Thoracic aorta (tissue), 2 donors: ENCODE results near the gene NFASC. TPM values are rescaled to one million over a fixed set of nuclear protein-coding genes. Genes with fewer than 3 reads are reported as not detected.

Experiments used
- ATAC-seq: fragments of 150-250 bp; one replicate; pipeline ENCODE4 v1.8.0; 2017; ENCODE audit warnings: low read depth; ENCODE audit not compliant: insufficient number of reproducible peaks, low FRiP score
- DNase-seq: peaks from one replicate; pipeline ENCODE4 v3.0.0-alpha.2; 2020; ENCODE audit warnings: low spot score
- H3K27ac ChIP-seq, 2 donors: fragments of 200-600 bp; sonication (generic); 1 replicate in 1 of 2; 2 replicates in 1 of 2; pipeline ENCODE4 v1.5.1; 2016; ENCODE audit warnings: mild to moderate bottlenecking in 2 of 2, moderate library complexity in 2 of 2
- H3K27me3 ChIP-seq: fragments of 200-600 bp; sonication (generic); replicated peaks from 2 replicates; pipeline ENCODE4 v1.6.0; 2016; ENCODE audit warnings: mild to moderate bottlenecking; ENCODE audit not compliant: insufficient read depth
- H3K36me3 ChIP-seq: fragments of 200-600 bp; sonication (generic); one replicate; pipeline ENCODE4 v1.5.1; 2016
- H3K4me1 ChIP-seq, 2 donors: fragments of 200-600 bp; sonication (generic); 1 replicate in 1 of 2; 2 replicates in 1 of 2; pipeline versions ENCODE4 v1.5.1 to v1.6.0; 2016; ENCODE audit warnings: low read depth in 2 of 2, mild to moderate bottlenecking in 1 of 2; ENCODE audit not compliant: control insufficient read depth in 1 of 2
- H3K4me3 ChIP-seq: fragments of 200-600 bp; sonication (generic); 2 replicates; pipeline ENCODE4 v1.5.1; 2016; ENCODE audit warnings: mild to moderate bottlenecking
- H3K9me3 ChIP-seq: fragments of 200-600 bp; sonication (generic); 2 replicates; pipeline ENCODE4 v1.5.1; 2016
- CTCF ChIP-seq: fragments of 200-600 bp; sonication (generic); IDR thresholded peaks from one replicate; pipeline ENCODE4 v1.5.1; 2019; ENCODE audit warnings: antibody characterized with exemption
- total RNA-seq, 2 donors: library from RNA; depleted of rRNA; stranded (reverse); fragments of >200 nt; gene quantifications; one replicate each; pipeline versions ENCODE4 v1.1.0 to v1.2.3, GENCODE V29; 2016

The NFASC gene
- total RNA-seq, 2 donors from 2014 or later, result 26.2 to 29.5 TPM

GRCh38 chr1:204874274-204874673 lies 3.6 kb downstream of the NFASC start:
- TF ChIP-seq CTCF, result no peak
- Histone ChIP-seq H3K36me3 (no peaks in the 10 kb centered on the region), H3K9me3 (no peaks in the 10 kb centered on the region), H3K27ac (no peak overlapping the region), H3K27me3 (no peaks in the 10 kb centered on the region), H3K4me1 (peaks cover 0 to 8% of the 10 kb centered on the region in 2 donors), H3K4me3 (no peak overlapping the region)
- no peak for DNase-seq
- no peak for ATAC-seq

GRCh38 chr1:204875255-204875654 lies 4.6 kb downstream of the NFASC start:
- H3K4me1 ChIP-seq, result peaks cover 0 to 8% of the 10 kb centered on the region in 2 donors
- no peak overlapping the region for H3K4me3 ChIP-seq
- H3K36me3 ChIP-seq, result no peaks in the 10 kb centered on the region
- H3K27ac ChIP-seq, result no peak overlapping the region
- no peaks in the 10 kb centered on the region for H3K9me3 ChIP-seq
- no peak for DNase-seq
- no peak for TF ChIP-seq CTCF
- ATAC-seq, result no peak
- H3K27me3 ChIP-seq, result no peaks in the 10 kb centered on the region

GRCh38 chr1:204878621-204879234 lies 8.1 kb downstream of the NFASC start:
- H3K27me3 ChIP-seq, result no peaks in the 10 kb centered on the region
- peaks cover 0 to 8% of the 10 kb centered on the region in 2 donors for H3K4me1 ChIP-seq
- DNase-seq (no peak), ATAC-seq (no peak)
- H3K9me3 ChIP-seq, result no peaks in the 10 kb centered on the region
- H3K4me3 ChIP-seq, result no peak overlapping the region
- no peak overlapping the region for H3K27ac ChIP-seq
- no peaks in the 10 kb centered on the region for H3K36me3 ChIP-seq
- TF ChIP-seq CTCF, result no peak

- H3K36me3 ChIP-seq, result no peaks in the 10 kb centered on the region
- H3K9me3 ChIP-seq, result no peaks in the 10 kb centered on the region
- no peak overlapping the region for H3K27ac ChIP-seq
- TF ChIP-seq CTCF, result no peak
- H3K4me1 ChIP-seq, result peaks cover 0 to 8% of the 10 kb centered on the region in 2 donors
- DNase-seq, result no peak
- ATAC-seq, result no peak
- H3K27me3 ChIP-seq, result no peaks in the 10 kb centered on the region
- no peak overlapping the region for H3K4me3 ChIP-seq
Measured at GRCh38 chr1:204879351-204879750, 8.7 kb downstream of the NFASC start.

- Histone ChIP-seq H3K27me3 (no peaks in the 10 kb centered on the region), H3K9me3 (no peaks in the 10 kb centered on the region), H3K4me3 (no peak overlapping the region), H3K4me1 (peaks cover 0 to 16% of the 10 kb centered on the region in 2 donors), H3K36me3 (no peaks in the 10 kb centered on the region), H3K27ac (no peak overlapping the region)
- ATAC-seq (no peak), DNase-seq (no peak)
- TF ChIP-seq CTCF, result no peak
Measured at GRCh38 chr1:204880906-204881305, 10.2 kb downstream of the NFASC start.
